Neural cell (in vitro differentiated cells): ENCODE data around the gene CNOT3. TPM values are rescaled to one million over a fixed set of nuclear protein-coding genes. Genes with fewer than 3 reads are reported as not detected.

Experiments used
- H2AFZ ChIP-seq: fragments of 200-600, 300-800 bp; sonication (generic), shearing (Covaris generic); 2 replicates; pipeline ENCODE4 v1.6.0; 2014; ENCODE audit warnings: low read depth, mild to moderate bottlenecking, antibody characterized with exemption, low read length, moderate library complexity
- H3F3A ChIP-seq: fragments of 200-600 bp; shearing (Covaris generic); 2 replicates; pipeline ENCODE4 v1.6.1; 2016; ENCODE audit warnings: mild to moderate bottlenecking, moderate library complexity, mixed read lengths, antibody characterized with exemption, low read length; ENCODE audit not compliant: insufficient read depth, poor library complexity, severe bottlenecking
- H3K27ac ChIP-seq: fragments of 200-600, 300-800 bp; sonication (generic), shearing (Covaris generic); 2 replicates; pipeline ENCODE4 v1.5.1; 2014; ENCODE audit warnings: mild to moderate bottlenecking, low read length, moderate library complexity
- H3K27me3 ChIP-seq: fragments of 300-800, 200-600 bp; sonication (generic), shearing (Covaris generic); 2 replicates; pipeline ENCODE4 v1.6.0; 2014; ENCODE audit warnings: mild to moderate bottlenecking, low read depth, low read length, moderate library complexity; ENCODE audit not compliant: insufficient read depth
- H3K36me3 ChIP-seq: fragments of 300-800, 200-600 bp; sonication (generic), shearing (Covaris generic); 2 replicates; pipeline ENCODE4 v1.5.1; 2014; ENCODE audit warnings: mild to moderate bottlenecking, antibody characterized with exemption, low read length, moderate library complexity; ENCODE audit not compliant: insufficient read depth
- H3K4me2 ChIP-seq: fragments of 300-800, 200-600 bp; sonication (generic), shearing (Covaris generic); 2 replicates; pipeline ENCODE4 v1.6.0; 2014; ENCODE audit warnings: mild to moderate bottlenecking, low read length
- H3K4me3 ChIP-seq: fragments of 300-800, 200-600 bp; sonication (generic), shearing (Covaris generic); 2 replicates; pipeline ENCODE4 v1.5.1; 2014; ENCODE audit warnings: mild to moderate bottlenecking, low read length, moderate library complexity
- H3K79me2 ChIP-seq: fragments of 200-600 bp; shearing (Covaris generic); replicated peaks from 2 replicates; pipeline ENCODE4 v1.6.0; 2014; ENCODE audit warnings: mild to moderate bottlenecking, low read length, moderate library complexity; ENCODE audit not compliant: insufficient read depth
- H3K9ac ChIP-seq: fragments of 300-800, 200-600 bp; sonication (generic), shearing (Covaris generic); 2 replicates; pipeline ENCODE4 v1.6.1; 2016; ENCODE audit warnings: mild to moderate bottlenecking, low read length, mixed read lengths
- H3K9me2 ChIP-seq: fragments of 200-600 bp; shearing (Covaris generic); 2 replicates; pipeline ENCODE4 v1.6.1; 2016; ENCODE audit warnings: mild to moderate bottlenecking, low read length, mixed read lengths; ENCODE audit not compliant: insufficient read depth
- H3K9me3 ChIP-seq: fragments of 200-600, 300-800 bp; sonication (generic), shearing (Covaris generic); 2 replicates; pipeline ENCODE4 v1.6.1; 2016; ENCODE audit warnings: mild to moderate bottlenecking, mixed run types, low read length, moderate library complexity, mixed read lengths
- H4K20me1 ChIP-seq: fragments of 200-600 bp; shearing (Covaris generic); 2 replicates; pipeline ENCODE4 v1.6.1; 2016; ENCODE audit warnings: mild to moderate bottlenecking, mixed run types; ENCODE audit not compliant: insufficient read depth
- EP300 ChIP-seq: fragments of 450-650 bp; conservative IDR thresholded peaks from 2 replicates; pipeline ENCODE4 v1.6.1; 2014; ENCODE audit warnings: antibody characterized with exemption, mild to moderate bottlenecking, moderate library complexity; ENCODE audit not compliant: poor library complexity, severe bottlenecking
- EZH2 ChIP-seq: fragments of 200-600, 300-800 bp; shearing (Covaris generic), sonication (generic); IDR thresholded peaks from 2 replicates; pipeline ENCODE4 v1.6.1; 2014; ENCODE audit warnings: antibody characterized with exemption, low read length, borderline replicate concordance, mild to moderate bottlenecking; ENCODE audit not compliant: insufficient read depth, poor library complexity, severe bottlenecking
- MXI1 ChIP-seq: fragments of 450-650 bp; conservative IDR thresholded peaks from 2 replicates; pipeline ENCODE4 v1.6.1; 2014; ENCODE audit warnings: antibody characterized with exemption, mild to moderate bottlenecking; ENCODE audit not compliant: poor library complexity, severe bottlenecking
- POLR2AphosphoS5 ChIP-seq: IDR thresholded peaks from 2 replicates; pipeline ENCODE4 v1.6.1; 2012
- RAD21 ChIP-seq: fragments of 450-650 bp; conservative IDR thresholded peaks from 2 replicates; pipeline ENCODE4 v1.6.1; 2014; ENCODE audit warnings: antibody characterized with exemption, mild to moderate bottlenecking, moderate library complexity
- SMC3 ChIP-seq: fragments of 450-650 bp; conservative IDR thresholded peaks from 2 replicates; pipeline ENCODE4 v1.6.1; 2014; ENCODE audit warnings: antibody characterized with exemption, mild to moderate bottlenecking, moderate library complexity; ENCODE audit not compliant: poor library complexity
- TAF1 ChIP-seq: IDR thresholded peaks from 2 replicates; pipeline ENCODE4 v1.6.1; 2012; ENCODE audit warnings: low read depth
- polyA plus RNA-seq: library from polyadenylated mRNA; depleted of rRNA; stranded (reverse); fragments of >200 nt; gene quantifications from 2 replicates; pipeline ENCODE4 v1.2.3, GENCODE V29; 2014
- TF ChIP-seq, protein P1 (sequence below): IDR thresholded peaks from 2 replicates; pipeline ENCODE4 v1.6.1; 2012; ENCODE audit warnings: borderline replicate concordance
- TF ChIP-seq, protein P2 (sequence below): fragments of 450-650 bp; IDR thresholded peaks from 2 replicates; pipeline ENCODE4 v1.5.1; 2014; ENCODE audit warnings: antibody characterized with exemption, mild to moderate bottlenecking, moderate library complexity; ENCODE audit not compliant: poor library complexity, severe bottlenecking

Gene CNOT3
- polyA plus RNA-seq, 1 donor from 2014 or later, result 7.6 TPM

DNA sequence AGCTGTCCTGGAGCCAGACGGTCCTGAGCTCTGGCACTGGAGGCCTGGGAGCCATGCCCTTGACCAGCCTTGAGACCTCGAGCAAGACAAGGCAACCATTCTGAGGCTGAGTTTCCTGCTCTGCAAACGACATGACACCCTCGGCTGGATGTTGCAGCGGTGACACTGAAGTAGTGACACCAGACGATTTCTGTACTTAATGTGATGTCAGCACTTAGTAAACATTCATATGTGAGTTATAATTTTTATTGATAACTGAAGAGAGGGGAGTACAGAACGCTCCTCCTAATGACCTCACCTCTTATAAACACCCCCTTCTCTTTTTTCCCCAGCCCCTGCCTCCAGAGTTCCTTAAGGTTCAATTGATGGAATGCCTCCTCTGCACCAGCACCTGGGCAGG, 29.1 kb upstream of the CNOT3 start:
- H3K9ac ChIP-seq, result no peak overlapping the region
- H4K20me1 ChIP-seq, result no peaks in the 10 kb centered on the region
- H3K9me2 ChIP-seq, result no peaks in the 10 kb centered on the region
- no peak for TF ChIP-seq MXI1
- TF ChIP-seq TAF1, result no peak
- no peak for TF ChIP-seq EZH2
- no peak for TF ChIP-seq RAD21
- no peak for TF ChIP-seq EP300
- TF ChIP-seq, protein P1, sequence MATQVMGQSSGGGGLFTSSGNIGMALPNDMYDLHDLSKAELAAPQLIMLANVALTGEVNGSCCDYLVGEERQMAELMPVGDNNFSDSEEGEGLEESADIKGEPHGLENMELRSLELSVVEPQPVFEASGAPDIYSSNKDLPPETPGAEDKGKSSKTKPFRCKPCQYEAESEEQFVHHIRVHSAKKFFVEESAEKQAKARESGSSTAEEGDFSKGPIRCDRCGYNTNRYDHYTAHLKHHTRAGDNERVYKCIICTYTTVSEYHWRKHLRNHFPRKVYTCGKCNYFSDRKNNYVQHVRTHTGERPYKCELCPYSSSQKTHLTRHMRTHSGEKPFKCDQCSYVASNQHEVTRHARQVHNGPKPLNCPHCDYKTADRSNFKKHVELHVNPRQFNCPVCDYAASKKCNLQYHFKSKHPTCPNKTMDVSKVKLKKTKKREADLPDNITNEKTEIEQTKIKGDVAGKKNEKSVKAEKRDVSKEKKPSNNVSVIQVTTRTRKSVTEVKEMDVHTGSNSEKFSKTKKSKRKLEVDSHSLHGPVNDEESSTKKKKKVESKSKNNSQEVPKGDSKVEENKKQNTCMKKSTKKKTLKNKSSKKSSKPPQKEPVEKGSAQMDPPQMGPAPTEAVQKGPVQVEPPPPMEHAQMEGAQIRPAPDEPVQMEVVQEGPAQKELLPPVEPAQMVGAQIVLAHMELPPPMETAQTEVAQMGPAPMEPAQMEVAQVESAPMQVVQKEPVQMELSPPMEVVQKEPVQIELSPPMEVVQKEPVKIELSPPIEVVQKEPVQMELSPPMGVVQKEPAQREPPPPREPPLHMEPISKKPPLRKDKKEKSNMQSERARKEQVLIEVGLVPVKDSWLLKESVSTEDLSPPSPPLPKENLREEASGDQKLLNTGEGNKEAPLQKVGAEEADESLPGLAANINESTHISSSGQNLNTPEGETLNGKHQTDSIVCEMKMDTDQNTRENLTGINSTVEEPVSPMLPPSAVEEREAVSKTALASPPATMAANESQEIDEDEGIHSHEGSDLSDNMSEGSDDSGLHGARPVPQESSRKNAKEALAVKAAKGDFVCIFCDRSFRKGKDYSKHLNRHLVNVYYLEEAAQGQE, result no peak
- TF ChIP-seq POLR2AphosphoS5, result no peak
- TF ChIP-seq, protein P2, sequence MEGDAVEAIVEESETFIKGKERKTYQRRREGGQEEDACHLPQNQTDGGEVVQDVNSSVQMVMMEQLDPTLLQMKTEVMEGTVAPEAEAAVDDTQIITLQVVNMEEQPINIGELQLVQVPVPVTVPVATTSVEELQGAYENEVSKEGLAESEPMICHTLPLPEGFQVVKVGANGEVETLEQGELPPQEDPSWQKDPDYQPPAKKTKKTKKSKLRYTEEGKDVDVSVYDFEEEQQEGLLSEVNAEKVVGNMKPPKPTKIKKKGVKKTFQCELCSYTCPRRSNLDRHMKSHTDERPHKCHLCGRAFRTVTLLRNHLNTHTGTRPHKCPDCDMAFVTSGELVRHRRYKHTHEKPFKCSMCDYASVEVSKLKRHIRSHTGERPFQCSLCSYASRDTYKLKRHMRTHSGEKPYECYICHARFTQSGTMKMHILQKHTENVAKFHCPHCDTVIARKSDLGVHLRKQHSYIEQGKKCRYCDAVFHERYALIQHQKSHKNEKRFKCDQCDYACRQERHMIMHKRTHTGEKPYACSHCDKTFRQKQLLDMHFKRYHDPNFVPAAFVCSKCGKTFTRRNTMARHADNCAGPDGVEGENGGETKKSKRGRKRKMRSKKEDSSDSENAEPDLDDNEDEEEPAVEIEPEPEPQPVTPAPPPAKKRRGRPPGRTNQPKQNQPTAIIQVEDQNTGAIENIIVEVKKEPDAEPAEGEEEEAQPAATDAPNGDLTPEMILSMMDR, result no peak
- no peak for TF ChIP-seq SMC3
- no peak overlapping the region for H2AFZ ChIP-seq
- no peak overlapping the region for H3K4me2 ChIP-seq
- H3K4me3 ChIP-seq, result no peak overlapping the region
- no peaks in the 10 kb centered on the region for H3K36me3 ChIP-seq
- no peaks in the 10 kb centered on the region for H3K9me3 ChIP-seq
- no peaks in the 10 kb centered on the region for H3K27me3 ChIP-seq
- no peak overlapping the region for H3K27ac ChIP-seq
- H3F3A ChIP-seq, result no peaks in the 10 kb centered on the region
- H3K79me2 ChIP-seq, result peaks cover 8% of the 10 kb centered on the region

- H3K9ac ChIP-seq, result no peak overlapping the region
- no peaks in the 10 kb centered on the region for H3K27me3 ChIP-seq
- H3K4me2 ChIP-seq, result no peak overlapping the region
- H3K79me2 ChIP-seq, result peaks cover 11% of the 10 kb centered on the region
- H3K9me2 ChIP-seq, result no peaks in the 10 kb centered on the region
- no peak for TF ChIP-seq RAD21
- TF ChIP-seq EZH2, result no peak
- TF ChIP-seq POLR2AphosphoS5, result no peak
- no peak for TF ChIP-seq EP300
- TF ChIP-seq TAF1, result no peak
- TF ChIP-seq, protein P1, result no peak
- no peak for TF ChIP-seq MXI1
- TF ChIP-seq, protein P2, result no peak
- no peak for TF ChIP-seq SMC3
- no peak overlapping the region for H3K4me3 ChIP-seq
- no peak overlapping the region for H3K27ac ChIP-seq
- no peak overlapping the region for H2AFZ ChIP-seq
- no peaks in the 10 kb centered on the region for H3K36me3 ChIP-seq
- no peaks in the 10 kb centered on the region for H4K20me1 ChIP-seq
- H3F3A ChIP-seq, result no peaks in the 10 kb centered on the region
- no peaks in the 10 kb centered on the region for H3K9me3 ChIP-seq
Observed at GRCh38 chr19:54109651-54110050, 27.9 kb upstream of the CNOT3 start.
